Measurements from ENCODE around the gene SUPT3H.

- no peak for TF ChIP-seq CTCF (IDR thresholded peaks at IDR 0.05)
- TF ChIP-seq POLR2A (IDR thresholded peaks at IDR 0.05) = no peak
- TF ChIP-seq POLR2AphosphoS5 (IDR thresholded peaks at IDR 0.05) = no peak
Observed at GRCh38 chr6:44850312-44850711, 527.4 kb downstream of the SUPT3H start.

All from breast epithelium (tissue), 3 donors.